Measurements from ENCODE around the gene OLFML3.

OLFML3 gene

GRCh38 chr1:113951719-113952118, 27.6 kb upstream of the OLFML3 start:
- no peak for DNase-seq (ENCODE audit: extremely low read depth, insufficient read length)
- Histone ChIP-seq H3K36me3 (ENCODE audit: control insufficient read depth, insufficient read depth, low read length) (no peaks in the 10 kb centered on the region; the same call in 1 of the 2 replicates), H3K4me3 (replicated peaks; ENCODE audit: low read depth, low read length) (no peak overlapping the region), H3K27me3 (replicated peaks; ENCODE audit: control insufficient read depth, insufficient read depth, low read length) (no peaks in the 10 kb centered on the region)
- TF ChIP-seq CTCF (IDR thresholded peaks at IDR 0.05; ENCODE audit: insufficient read depth, low read length, poor library complexity, severe bottlenecking) = no peak

GRCh38 chr1:113957984-113958383, 21.3 kb upstream of the OLFML3 start:
- H3K36me3 ChIP-seq (ENCODE audit: control insufficient read depth, insufficient read depth, low read length) = peaks cover 3% of the 10 kb centered on the region
- H3K27me3 ChIP-seq (replicated peaks; ENCODE audit: control insufficient read depth, insufficient read depth, low read length) = no peaks in the 10 kb centered on the region
- DNase-seq (ENCODE audit: extremely low read depth, insufficient read length) = no peak
- TF ChIP-seq CTCF (IDR thresholded peaks at IDR 0.05; ENCODE audit: insufficient read depth, low read length, poor library complexity, severe bottlenecking) = no peak
- no peak overlapping the region for H3K4me3 ChIP-seq (replicated peaks; ENCODE audit: low read depth, low read length)

GRCh38 chr1:113958691-113959090, 20.6 kb upstream of the OLFML3 start:
- Histone ChIP-seq H3K36me3 (ENCODE audit: control insufficient read depth, insufficient read depth, low read length) (peaks cover 6% of the 10 kb centered on the region), H3K27me3 (replicated peaks; ENCODE audit: control insufficient read depth, insufficient read depth, low read length) (no peaks in the 10 kb centered on the region), H3K4me3 (replicated peaks; ENCODE audit: low read depth, low read length) (no peak overlapping the region)
- no peak for TF ChIP-seq CTCF (IDR thresholded peaks at IDR 0.05; ENCODE audit: insufficient read depth, low read length, poor library complexity, severe bottlenecking)
- no peak for DNase-seq (ENCODE audit: extremely low read depth, insufficient read length)

- no peak for TF ChIP-seq CTCF (IDR thresholded peaks at IDR 0.05; ENCODE audit: insufficient read depth, low read length, poor library complexity, severe bottlenecking)
- no peak overlapping the region for H3K4me3 ChIP-seq (replicated peaks; ENCODE audit: low read depth, low read length)
- H3K36me3 ChIP-seq (ENCODE audit: control insufficient read depth, insufficient read depth, low read length) = peaks cover 10% of the 10 kb centered on the region
- H3K27me3 ChIP-seq (replicated peaks; ENCODE audit: control insufficient read depth, insufficient read depth, low read length) = no peaks in the 10 kb centered on the region
- DNase-seq (ENCODE audit: extremely low read depth, insufficient read length) = no peak
Observed at GRCh38 chr1:113963281-113963906, 15.9 kb upstream of the OLFML3 start.

GRCh38 chr1:113965703-113966412, 13.4 kb upstream of the OLFML3 start:
- DNase-seq (ENCODE audit: extremely low read depth, insufficient read length) = no peak
- peaks cover 18% of the 10 kb centered on the region for H3K36me3 ChIP-seq (ENCODE audit: control insufficient read depth, insufficient read depth, low read length)
- no peak overlapping the region for H3K4me3 ChIP-seq (replicated peaks; ENCODE audit: low read depth, low read length)

More at GRCh38 chr1:113965703-113966412, 13.4 kb upstream of the OLFML3 start:
- TF ChIP-seq CTCF (IDR thresholded peaks at IDR 0.05; ENCODE audit: insufficient read depth, low read length, poor library complexity, severe bottlenecking) = no peak
- no peaks in the 10 kb centered on the region for H3K27me3 ChIP-seq (replicated peaks; ENCODE audit: control insufficient read depth, insufficient read depth, low read length)

All from GM06990 (cell line).